ENCODE measurements around the gene THY1.
A peak's percentile ranks its signal among the peaks of the same experiment; 100 is the strongest.
"Not testable (repeated sequence)": the region's sequence is repeated elsewhere in the genome, so short reads cannot be mapped to it uniquely, and the experiment has no call there.

The THY1 gene

DNA sequence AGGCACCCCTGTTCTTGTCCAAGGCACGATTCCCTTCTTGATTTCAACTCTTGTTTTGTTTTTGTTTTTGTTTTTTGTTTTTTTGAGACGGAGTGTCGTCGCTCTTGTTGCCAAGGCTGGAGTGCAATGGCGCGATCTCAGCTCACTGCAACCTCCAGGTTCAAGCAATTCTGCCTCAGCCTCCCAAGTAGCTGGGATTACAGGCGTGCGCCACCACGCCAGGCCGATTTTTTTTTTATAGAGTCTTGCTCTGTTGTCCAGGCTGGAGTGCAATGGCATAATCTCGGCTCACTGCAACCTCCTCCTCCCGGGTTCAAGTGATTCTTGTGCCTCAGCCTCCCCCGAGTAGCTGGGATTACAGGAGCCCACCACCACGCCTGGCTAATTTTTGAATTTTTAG is 40.5 kb downstream of the THY1 start:
- not testable (repeated sequence) for DNase-seq

DNA sequence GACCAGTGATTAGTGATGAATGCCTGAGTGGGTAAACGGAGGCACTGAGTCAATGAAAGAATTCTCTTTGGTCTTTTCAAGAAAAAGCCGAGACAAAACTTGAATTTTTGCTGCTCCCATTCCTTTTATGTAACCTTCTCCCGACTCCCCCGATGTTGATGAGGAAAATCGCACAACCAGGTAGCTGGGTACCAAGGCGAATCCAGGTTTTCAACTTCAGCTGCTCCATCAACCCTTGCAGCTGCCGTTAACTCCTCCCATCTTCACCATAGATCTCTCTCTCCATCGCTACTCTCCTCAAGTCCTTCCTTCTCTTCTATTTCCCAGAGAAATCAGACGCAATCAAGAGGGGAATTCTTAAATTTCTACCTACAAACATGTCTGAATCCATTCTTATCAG is 40.9 kb downstream of the THY1 start:
- DNase-seq = no peak

DNA sequence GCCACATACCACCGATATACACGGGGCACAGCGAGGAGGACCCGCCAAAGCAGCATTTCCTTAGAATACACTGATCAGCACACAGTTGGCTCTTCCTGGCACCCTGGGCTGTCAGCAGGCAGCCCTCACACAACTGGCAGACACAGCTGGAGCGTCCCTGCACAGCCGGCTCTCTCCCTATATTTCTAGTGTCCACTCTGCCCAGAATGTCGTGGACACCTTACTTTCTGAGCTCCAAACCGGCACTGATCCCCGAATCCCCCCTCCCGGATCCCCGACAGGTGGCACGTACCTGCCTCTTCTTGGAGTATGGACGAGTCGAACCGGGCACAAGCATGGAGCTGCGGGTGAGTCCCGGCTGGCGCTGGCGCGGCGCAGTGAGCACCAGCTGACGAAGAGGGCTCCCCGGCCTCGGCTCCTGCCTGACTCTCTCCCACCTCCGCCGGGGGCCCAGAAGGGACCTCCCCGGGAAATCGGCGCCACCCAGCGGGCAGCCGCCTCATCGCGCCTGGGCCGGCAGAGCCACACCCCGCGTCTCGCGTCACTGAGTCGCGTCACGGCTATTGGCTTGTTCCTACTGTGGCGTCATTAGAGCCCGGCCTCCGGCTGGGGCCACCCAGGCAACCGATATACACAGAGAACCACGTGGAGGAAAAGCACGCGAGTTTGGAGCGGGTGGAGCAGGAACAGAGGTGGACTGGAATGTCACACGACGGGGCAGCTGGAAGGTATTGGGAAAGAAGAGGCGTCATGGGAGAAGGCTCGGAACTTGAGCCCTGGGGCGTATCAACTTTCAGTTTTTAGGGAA is 41.6 kb downstream of the THY1 start, which contains the start of gene USP2:
USP2 (minus strand) TSS at position 510 of the 808 bp plus-strand sequence. CDS start 8,210 bp downstream, outside the sequence.
- DNase-seq = peak in 50 of 51 donors; percentile 73 to 99 (median 95)

GRCh38 chr11:119380827-119381180 is 42.2 kb downstream of the THY1 start:
- no peak for DNase-seq

DNA sequence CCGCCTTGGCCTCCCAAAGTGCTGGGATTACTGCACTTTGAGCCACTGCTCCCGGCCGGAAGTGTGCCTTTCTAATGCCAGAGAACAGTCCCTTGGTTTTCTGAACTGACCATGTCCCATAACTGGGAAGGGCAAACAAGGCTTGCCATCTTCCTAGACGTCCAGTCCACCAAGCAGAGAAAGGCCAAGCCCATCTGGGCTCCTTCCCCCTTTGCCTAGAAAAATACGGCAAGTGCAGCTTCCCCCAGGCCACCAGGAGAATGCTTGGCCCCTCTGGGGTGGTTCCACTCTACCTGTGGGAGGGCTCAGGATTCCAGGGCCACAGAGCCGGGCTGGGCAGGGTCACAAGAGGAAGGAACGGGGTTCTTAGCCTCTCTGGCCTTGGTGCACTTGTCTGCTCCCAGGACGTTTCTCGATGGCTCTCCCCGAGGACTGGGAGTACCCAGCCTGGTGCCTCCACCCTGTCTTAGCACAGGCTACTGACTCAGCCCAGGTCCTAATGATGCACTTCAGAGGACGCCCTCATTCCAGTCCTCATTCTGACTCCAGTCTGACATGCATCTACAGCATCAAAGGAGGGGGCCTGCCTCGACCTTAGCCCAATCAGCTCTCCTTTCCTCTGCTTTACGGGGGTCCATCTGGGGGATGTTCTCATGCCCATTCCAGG is 42.7 kb downstream of the THY1 start:
- DNase-seq = no peak

DNA sequence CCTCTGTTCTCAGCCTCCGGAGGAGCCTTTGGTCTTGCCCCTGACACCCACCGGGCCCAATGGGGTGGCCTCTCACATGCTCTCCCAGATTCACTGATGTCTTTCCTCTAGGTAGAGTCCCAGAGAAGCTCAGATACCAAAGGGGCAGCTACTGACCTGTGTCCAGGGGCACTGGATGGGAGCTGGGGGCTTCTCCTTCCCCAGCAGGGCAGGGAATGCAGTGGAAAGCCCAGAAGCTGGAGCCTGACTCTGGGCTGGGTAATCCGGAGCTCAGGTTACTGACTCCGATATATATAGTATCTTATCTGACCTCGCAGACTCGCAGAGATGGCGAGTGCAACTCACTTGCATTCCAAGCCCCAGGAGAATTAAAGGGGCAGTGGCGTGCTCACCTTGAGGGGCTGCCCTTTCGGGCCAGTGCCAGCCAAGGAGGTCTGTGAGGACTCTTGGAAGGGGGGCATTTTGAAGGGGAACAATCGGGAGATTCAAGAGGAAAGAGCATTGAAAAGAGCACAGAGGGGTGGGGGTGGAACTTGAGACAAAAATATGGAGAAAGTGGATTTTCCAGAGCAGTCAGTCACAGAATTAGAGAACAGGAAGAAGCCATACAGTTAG is 44.0 kb downstream of the THY1 start:
- DNase-seq = no peak

DNA sequence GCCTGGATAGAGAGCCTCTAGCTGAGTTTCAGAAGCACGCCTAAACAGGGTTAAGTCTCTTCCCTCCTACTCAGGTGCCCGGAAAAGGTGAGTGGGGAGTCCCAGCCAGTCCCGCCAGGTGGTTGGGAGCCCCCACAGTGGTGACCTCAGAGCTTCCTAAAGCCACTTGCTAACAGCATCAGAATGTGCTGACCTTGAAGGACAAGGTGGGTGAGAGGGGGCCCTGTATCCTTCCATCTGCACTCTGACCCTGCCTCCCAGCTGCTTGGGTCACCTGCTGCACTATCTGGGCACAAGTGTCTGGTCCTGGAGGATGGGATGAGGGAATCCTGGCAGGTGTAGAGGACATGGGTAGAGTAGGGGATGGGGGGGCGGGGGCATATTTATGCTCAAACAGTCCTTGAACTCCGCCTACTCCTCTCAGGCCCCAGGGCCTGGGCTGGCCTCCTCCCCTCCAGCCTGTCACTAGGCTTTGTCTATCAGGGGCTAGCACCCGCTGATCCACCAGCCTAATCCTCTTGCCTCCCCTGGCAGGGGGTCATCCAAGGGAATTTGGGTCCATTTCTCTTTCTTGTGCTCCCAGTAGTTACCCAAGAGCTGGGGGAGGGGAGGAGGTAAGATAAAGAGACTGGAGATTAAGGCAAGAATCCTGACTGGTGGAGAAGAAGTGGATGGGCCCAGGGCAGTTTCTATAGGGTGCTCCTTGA is 44.9 kb downstream of the THY1 start:
- DNase-seq = no peak

GRCh38 chr11:119377112-119377901 is 45.7 kb downstream of the THY1 start:
- DNase-seq = peak in 1 of 51 donors; percentile 33

DNA sequence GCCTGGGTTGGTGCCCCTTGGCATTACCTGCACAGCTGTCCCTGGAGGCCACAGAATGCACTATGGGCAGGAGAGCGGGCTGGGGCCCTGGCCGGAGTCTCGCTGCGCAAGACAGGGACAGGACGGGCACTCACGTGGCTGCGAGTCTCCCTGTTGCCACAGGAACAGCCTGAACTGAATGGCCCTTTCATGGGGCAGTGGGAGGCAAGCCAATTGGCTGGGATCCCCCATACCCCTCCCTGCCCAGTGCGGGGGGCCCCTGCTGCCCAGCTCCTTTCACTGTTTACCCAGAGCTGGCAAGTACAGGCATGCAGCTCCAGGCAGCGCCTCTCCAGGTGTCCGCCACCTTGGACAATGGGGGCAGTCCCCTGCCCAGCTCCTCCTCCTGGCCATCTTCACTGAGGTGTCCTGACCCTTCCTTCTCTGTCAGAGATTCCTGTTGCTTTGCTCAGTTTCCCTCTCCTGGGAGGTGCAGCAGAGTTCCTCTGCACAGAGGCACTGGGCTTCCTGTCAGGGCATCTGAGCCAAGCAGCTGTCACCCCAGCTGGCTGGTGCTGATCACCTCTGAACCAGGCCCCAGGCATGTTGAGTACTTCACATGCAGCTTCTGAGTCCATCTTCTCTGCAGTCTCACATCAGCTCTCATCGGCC is 46.6 kb downstream of the THY1 start:
- peak; percentile 59 to 98 (median 92) for DNase-seq

DNA sequence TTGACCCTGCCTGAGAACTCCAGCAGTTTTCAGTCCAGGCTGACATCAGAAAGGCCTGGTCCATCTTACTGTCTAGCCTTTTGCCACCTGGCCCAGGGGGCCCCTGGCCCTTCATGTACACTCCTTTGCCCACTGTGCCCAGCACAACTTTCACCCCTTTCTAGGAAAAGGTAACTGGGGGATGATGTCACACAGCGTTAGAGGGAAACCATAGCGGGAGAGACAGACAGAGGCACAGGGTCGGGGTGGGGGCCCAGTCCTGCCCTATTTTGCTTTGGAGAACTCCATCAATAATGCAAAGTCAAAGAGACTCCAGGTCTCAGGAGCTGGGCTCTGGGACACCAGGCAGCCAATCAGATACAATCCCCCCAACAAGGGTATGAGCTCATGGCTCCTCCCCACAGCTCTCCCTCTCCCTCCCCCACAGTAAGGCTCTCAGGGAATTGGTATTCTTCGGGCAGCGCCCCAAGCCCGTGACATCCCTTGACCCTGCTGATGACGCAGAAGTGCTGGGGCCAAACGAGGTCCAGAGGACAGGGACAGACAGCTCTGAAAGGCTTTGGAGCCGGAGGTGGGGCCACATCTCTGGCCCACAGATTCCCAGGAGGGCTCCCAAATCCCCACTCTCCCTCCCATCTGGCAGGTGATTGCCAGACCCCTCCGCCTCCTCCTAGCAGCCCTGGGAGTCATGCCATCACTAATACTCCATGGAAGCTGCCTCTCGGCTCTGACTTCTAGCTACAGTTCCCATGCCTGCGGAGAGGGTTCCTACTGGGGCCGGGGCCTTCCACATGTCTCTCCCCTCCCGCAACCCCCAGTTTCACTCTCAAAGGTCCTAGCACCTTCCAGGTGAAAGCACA is 47.4 kb downstream of the THY1 start:
- peak in 45 of 51 donors; percentile 49 to 94 (median 83) for DNase-seq

DNA sequence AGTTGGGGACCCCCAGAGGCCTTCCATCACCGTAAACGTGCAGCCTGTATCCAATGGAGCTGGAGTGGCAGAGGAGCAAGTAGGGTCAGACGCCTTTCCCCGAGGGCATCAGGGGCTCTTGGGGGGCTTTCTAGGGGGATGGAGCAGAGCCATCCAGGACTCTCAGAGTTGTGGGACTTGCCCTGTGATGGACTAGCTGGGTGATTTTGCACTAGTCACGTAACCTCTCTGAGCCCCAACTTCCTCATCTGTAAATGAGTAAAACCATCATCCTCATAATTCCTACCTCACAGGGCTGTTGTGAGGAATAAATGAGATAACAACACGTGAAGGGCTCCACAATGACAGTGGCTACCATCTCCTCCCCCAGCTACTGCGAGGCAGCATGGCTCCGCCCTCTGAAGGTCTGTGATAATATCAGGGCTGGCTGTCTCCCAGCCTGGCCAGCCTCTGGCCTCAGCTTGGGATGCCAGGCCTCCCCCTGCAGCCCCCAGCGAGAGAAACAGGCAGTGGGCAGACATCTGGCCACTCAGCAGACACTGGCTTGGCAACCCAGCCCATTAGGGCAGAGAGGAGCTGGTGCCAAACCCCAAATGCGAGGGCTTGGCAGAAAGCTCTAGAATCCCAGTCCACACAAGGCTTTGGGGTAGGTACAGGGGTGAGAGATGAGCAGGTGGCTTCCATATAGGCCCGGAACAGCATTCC is 48.2 kb downstream of the THY1 start:
- DNase-seq = peak in 28 of 51 donors; percentile 42 to 82 (median 64)

- DNase-seq = peak in 40 of 51 donors; percentile 36 to 88 (median 74)
Observed at GRCh38 chr11:119373921-119374631, 48.9 kb downstream of the THY1 start.

DNA sequence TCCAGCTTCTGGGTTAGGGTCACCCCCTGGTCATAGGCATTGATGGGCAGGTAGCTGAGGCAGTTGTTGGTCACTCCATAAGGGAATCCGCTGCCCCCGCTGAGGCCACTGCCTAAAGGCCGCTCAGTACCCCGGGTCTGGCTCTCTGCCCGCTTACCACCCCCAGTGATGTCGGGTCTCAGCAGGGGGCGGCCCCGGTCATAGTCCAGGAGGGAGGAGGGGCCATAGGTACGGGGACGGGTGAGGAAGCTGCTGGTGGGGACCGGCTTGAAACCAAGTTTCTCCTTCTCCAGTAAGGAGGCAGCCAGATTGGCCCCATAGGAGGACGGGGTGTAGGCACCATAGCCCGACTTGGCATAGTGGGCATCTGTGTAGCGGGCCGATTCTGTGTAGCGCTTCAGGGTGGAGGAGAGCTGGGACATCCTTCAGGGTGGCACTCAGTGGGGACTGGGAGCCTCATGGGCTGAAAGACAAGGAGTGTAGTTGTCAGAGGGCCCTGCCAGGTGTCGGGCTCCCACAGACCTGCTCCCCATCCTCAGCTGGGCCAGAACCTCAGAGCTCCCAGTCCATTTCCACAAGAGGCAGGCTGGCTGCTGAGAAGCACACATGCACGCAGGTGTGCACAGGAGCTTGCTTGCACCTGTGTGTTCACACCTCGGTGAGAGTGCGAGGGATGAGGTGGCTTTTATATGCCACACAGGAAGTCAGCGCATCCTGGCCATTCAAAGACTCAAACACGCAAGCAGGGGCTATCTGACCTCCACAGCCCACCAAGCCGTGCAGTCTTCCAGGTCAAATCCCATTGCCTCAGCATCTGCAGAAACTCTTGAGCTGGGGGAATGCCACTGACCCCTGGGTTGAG is 49.7 kb downstream of the THY1 start:
- no peak for DNase-seq

DNA sequence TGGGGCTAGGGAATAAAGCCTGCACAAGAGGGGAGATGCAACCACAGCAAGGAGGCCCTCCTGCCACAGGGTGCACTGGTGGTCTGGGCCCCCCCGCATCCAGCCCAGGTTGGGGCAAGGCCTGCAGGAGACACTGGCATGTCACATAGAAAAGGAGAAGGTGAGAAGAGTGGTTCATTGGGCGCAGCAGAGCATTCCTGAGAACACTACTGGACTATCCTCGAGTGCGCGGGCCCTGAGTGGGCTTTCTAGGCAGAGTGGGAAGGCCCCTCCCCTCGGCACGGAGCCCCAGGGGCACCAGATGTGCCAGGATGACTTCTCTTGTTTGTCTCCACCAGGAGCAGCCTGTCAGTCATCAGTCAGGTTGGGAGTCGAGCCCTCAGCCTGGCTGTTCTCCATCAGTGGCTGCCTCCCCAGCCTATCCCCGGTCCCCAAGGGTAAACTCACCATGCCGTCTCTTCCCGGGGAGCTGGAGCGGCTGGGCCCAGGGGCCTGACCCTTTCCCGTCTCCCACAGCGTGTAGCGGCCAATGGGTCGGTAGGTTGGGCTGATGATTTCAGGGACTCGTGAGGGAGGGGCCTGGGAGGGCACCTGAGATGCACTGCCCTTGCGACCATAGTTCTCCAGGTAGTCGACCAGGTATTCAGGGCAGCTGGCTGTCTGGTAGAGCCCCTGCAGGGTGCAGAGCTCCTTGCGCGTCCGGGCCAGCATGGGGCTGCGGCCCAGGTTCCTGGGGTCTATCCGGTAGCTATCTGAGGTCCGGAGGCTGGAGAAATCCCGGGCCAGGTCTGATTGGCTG is 50.5 kb downstream of the THY1 start:
- DNase-seq = no peak

DNA sequence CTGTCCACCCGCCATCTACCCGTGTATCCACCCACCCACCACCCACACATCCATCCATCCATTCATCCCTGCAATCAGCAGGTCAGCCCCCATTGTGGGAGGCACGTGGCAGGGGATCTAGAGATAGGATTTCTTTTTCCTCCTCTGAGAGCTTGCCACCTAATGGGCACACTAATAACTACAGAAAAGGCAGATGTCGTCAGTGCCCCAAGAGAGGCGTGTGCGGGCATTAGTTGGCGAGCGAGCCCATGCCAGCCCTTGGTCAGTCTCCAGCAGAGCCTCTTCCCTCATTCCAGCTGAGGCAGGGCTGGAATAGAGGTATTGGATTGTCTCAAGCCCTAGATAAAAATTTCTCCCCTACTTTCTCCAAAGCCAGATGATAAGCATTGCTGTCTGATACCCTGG is 51.2 kb downstream of the THY1 start:
- peak in 24 of 51 donors; percentile 27 to 73 (median 50) for DNase-seq

DNA sequence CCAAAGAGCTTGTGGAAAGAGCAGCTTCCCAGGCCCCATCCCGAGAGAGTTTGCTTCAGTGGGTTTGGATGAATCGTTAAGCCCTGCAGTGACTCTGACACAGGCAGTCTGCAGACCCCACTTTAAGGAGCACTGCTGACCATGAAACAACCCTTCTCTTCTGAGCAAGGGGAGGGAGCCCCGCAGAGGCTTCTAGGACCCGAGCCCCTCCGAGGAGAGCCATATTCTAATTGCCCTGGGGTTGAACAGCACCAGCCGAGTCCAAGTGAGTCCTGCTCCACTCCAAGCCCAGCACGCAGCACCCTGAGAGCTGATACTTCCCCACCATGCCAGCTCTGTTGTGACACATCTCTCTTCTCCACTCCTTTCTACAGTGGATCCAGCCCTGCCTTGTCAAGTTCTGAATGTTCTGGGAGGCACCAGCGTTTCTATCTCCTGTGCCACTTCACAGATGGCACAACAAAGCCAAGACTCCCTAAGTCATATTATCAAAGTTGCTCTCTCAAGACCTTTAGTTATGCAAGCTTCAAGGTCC is 51.8 kb downstream of the THY1 start:
- DNase-seq = no peak
